COLO668 (cell line): ENCODE data around the gene RUFY2.
"Not testable (repeated sequence)": the region's sequence is repeated elsewhere in the genome, so short reads cannot be mapped to it uniquely, and the experiment has no call there.

Experiments
- DNase-seq: peaks from one replicate; lab custom pipeline; 2025; ENCODE audit not compliant: unreplicated experiment; lab: John Stamatoyannopoulos, UW

Gene RUFY2, protein sequence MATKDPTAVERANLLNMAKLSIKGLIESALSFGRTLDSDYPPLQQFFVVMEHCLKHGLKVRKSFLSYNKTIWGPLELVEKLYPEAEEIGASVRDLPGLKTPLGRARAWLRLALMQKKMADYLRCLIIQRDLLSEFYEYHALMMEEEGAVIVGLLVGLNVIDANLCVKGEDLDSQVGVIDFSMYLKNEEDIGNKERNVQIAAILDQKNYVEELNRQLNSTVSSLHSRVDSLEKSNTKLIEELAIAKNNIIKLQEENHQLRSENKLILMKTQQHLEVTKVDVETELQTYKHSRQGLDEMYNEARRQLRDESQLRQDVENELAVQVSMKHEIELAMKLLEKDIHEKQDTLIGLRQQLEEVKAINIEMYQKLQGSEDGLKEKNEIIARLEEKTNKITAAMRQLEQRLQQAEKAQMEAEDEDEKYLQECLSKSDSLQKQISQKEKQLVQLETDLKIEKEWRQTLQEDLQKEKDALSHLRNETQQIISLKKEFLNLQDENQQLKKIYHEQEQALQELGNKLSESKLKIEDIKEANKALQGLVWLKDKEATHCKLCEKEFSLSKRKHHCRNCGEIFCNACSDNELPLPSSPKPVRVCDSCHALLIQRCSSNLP

GRCh38 chr10:68406815-68407548 lies at the start of gene RUFY2:
Gene RUFY2 (minus strand): TSS chr10:68407277. CDS start chr10:68407189, 88 bp downstream.
- peak; percentile 79 for DNase-seq

DNA sequence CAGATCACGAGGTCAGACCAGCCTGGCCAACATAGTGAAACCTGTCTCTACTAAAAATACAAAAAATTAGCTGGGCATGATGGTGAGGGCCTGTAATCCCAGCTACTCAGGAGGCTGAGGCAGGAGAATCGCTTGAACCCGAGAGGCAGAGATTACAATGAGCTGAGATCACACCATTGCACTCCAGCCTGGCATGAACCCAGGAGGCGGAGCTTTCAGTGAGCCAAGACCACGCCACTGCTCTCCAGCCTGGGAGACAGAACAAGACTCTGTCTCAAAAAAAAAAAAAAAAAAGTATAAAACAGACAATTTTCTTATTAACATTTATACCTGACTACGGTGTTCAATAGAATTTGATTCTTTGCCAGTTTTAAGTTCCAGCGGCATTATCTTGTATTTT lies 42.6 kb upstream of the RUFY2 start:
- DNase-seq: not testable (repeated sequence)

DNA sequence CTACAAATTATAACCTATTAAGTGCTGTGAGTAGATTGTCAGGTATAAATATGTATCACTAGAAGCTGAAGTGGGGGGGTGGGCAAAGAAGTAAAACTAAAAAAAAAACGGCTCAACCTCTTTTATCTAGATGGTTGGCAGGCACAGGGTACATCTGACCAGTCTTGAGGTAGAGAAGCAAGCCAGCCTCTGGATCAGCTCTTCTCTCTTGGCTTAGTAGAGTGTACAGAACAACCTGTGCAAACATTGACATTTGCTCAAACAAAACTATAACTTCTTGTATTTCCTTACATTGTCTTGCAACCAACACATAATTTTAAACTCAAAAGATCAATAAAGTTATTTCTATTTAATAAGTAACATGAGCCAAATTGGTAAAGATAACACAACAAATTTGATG lies 39.1 kb upstream of the RUFY2 start:
- DNase-seq: no peak

DNA sequence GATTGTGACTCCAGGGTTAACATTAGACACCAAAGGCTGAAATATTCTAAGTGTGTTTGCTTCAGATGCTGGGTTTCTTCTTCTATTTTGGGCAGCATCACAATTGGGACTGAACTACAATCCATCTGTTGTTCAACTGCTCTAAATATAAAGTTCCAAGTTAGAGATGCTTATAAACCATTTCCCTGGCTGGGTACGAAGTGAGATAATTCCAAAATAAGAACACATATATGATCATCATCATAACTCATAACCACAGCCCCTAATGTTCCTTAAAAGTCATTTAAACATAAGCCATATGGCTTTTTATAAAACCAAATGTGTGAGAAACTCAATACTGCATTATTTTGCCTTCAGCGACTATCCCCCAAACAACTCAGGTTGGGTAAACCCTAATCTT lies 35.9 kb upstream of the RUFY2 start:
- no peak for DNase-seq

DNA sequence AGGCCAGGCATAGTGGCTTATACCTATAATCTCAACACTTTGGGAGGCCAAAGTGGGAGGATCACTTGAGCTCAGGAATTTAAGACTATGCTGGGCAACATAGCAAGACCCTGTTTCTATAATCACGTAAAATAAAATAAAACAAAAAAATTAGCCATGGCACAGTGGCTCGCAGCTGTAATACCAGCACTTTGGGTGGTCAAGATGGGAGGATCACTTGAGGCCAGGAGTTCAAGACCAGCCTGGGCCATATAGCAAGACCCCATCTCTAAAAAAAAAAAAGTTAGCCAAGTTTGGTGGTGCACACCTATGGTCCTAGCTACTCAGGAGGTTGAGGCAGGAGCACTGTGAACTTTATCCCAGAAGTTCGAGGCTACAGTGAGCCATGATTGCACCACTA lies 33.8 kb upstream of the RUFY2 start:
- DNase-seq: no peak

DNA sequence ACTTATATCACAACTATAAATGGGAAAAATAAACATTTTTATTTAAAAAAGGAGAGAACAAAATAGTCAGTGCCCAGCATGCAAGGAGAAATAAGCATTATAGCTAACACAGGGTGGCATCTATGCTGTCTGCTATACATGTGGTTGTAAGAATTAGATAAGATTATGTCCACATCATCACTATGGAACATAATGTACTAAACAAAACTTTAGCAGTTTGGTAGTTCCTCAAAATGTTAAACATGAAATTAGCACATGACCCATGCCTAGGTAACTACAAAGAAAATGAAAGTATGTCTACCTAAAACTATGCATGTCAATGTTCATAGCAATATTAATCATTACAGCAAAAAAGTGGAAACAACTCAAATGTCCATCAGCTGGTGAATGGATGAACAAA lies 28.7 kb upstream of the RUFY2 start:
- DNase-seq: no peak

DNA sequence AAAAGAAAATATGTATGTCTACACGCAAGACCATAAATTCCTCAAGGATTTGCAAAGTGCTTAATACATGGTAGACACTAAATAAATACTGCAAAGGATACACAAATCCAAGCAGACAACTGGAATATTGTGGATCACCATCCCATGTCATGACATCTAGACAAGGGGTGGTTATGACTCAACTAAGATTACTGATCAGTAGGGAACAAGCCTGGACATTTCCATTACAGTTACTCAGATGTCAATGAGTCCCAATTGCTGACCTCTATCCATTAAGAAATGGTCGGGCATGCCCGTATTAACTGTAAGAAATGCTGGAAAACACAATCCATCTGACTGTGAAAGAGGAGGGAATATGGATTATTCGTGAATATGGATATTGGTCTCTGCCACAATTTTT lies 27.6 kb upstream of the RUFY2 start:
- DNase-seq: no peak

DNA sequence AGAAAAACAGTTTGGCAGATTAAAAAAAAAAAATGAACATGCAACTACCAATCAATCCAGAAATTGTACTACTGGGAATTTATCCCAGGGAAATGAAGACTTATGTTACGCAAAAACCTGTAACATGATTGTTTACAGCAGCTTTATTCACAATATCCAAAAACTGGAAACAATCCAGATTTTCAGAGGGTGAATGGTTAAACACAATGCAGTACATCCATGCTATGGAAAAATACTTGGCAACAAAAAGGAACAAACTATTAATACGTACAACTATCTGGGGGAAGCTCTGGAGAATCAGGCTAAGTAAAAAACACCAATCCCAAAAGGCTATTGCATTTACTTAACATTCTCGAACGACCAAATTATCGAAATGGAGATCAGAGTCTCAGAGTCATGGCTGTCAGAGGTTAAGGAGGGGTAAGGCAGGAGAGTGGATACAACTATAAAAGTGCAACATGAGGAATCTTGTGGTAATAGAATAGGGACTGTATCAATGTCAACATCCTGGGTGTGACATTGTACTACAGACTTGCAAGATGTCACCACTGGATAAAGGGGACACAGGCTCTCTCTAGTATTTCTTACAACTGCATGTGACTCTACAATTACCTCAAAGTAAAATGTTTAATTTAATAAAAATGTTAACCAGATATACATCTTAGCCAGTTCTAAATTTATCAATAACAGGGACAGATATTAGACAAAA lies 21.5 kb upstream of the RUFY2 start:
- DNase-seq: no peak

- no peak for DNase-seq
These were observed 17.5 kb upstream of the RUFY2 start for GRCh38 chr10:68424454-68425014.

DNA sequence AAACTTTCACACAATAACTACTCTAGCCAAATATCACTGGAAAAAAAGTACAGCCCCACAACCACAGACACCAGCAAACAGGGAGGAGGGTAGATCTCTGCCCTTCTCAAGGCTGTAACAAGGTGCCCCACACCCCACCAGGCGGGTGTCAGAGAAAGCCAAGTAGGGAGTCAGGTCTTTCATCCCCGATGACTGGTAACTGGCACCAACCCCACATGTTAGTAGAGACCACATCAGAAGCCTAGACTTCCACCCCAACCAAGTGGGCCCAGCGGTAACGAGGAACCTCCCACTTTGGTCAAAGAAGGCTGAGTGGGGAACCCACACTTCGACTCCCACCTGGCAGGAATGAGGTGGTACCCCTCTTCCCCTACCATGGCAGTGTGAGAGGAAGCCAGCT lies 16.4 kb upstream of the RUFY2 start:
- no peak for DNase-seq

GRCh38 chr10:68419376-68419775 lies 12.3 kb upstream of the RUFY2 start:
- DNase-seq: no peak

DNA sequence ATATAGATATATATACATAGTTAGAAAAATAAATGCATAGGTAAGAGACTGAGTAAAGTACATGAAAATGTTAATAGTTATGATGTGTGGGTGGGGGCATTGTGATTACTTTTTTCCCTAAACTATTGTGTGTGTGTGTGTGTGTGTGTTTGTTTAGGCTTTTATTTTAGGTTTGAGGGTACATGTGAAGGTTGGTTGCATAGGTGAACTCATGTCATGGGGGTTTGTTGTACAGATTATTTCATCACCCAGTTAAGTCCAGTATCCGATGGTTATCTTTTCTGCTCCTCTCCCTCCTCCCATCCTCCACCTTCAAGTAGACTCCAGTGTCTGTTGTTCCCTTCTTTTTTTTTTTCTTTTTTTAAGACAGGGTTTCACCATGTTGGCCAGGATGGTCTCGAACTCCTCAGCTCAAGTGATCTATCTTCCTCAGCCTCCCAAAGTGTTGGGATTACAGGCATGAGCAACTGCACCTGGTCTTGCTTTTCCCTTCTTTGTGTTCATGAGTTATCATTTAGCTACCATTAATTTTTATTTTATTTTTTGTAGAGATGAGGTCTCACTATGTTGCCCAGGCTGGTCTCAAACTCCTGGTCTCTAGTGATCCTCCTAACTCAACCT lies 1.9 kb upstream of the RUFY2 start:
- DNase-seq: no peak

GRCh38 chr10:68406111-68406814 lies 814 bp downstream of the RUFY2 start:
- DNase-seq: peak; percentile 56

GRCh38 chr10:68403701-68404100 lies 3.4 kb downstream of the RUFY2 start:
- DNase-seq: no peak

GRCh38 chr10:68402276-68402675 lies 4.8 kb downstream of the RUFY2 start:
- no peak for DNase-seq

- DNase-seq: no peak
These were observed 10.1 kb downstream of the RUFY2 start for GRCh38 chr10:68397005-68397404.

- no peak for DNase-seq
These were observed 21.3 kb downstream of the RUFY2 start for GRCh38 chr10:68385740-68386139.

DNA sequence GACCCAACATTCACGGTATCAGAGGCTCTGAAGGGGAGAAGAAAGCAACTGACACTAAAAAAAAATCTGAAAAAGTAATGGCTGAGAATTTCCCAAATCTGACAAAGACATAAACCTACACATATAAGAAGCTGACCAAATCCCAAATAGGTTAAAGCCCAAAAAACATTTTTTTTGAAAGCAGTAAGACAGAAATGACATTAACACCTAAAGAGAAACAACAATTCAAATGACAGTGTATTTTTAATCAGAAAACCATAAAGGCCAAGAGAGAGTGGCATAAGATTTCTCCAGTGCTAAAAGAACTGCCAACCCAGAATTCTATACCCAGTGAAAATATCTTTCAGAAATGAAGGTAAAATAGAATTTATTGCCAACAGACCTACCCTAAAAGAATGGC lies 35.5 kb downstream of the RUFY2 start:
- DNase-seq: no peak

- DNase-seq: no peak
These were observed 40.0 kb downstream of the RUFY2 start for GRCh38 chr10:68367121-68367520.

DNA sequence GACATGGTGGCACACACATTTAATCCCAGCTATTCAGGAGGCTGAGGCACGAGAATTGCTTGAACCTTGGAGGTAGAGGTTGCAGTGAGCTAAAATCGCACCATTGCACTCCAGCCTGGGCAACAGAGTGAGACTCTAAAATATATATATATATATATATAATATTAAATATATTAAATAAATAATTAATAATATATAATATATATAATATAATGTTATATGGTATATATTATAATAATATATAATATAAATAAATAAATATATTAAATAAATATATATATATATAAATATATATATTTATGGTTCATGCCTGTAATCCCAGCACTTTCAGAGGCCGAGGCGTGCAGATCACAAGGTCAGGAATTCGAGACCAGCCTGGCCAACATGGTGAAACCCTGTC lies 40.5 kb downstream of the RUFY2 start:
- DNase-seq: no peak
